Upper lobe of left lung (tissue), 4 donors: ENCODE measurements around the gene TLE2.

Experiments used
- CTCF ChIP-seq, 6 experiments: fragments of 450-650 bp in 4 of 6; fragments of 200-600 bp in 2 of 6; sonication (generic) in 2 of 6; IDR thresholded peaks; one replicate each; pipeline ENCODE4 v1.5.1; 2016 to 2019; ENCODE audit warnings: antibody characterized with exemption in 6 of 6
- POLR2A ChIP-seq, 4 donors: fragments of 450-650 bp; IDR thresholded peaks; one replicate each; pipeline ENCODE4 v1.5.1; 2016 to 2017; ENCODE audit warnings: antibody characterized with exemption in 4 of 4, mild to moderate bottlenecking in 2 of 4
- POLR2AphosphoS5 ChIP-seq, 2 donors: sonication (generic); formaldehyde crosslinking; IDR thresholded peaks; one replicate each; pipeline ENCODE4 v1.5.1; 2017; ENCODE audit warnings: antibody characterized with exemption in 2 of 2

- no peak for TF ChIP-seq POLR2AphosphoS5 (IDR thresholded peaks at IDR 0.05)
- no peak for TF ChIP-seq CTCF (IDR thresholded peaks at IDR 0.05)
- no peak for TF ChIP-seq POLR2A (IDR thresholded peaks at IDR 0.05)
Measured at GRCh38 chr19:3060857-3061181, 31.7 kb upstream of the TLE2 start.
